HepG2 (cell line): Measurements from ENCODE around the gene KIFC1. TPM values are rescaled to one million over a fixed set of nuclear protein-coding genes. Genes with fewer than 3 reads are reported as not detected.

Experiments used
- ARHGAP35 ChIP-seq: sonication (generic); formaldehyde crosslinking; IDR thresholded peaks from 2 replicates; pipeline ENCODE4 v1.9.0; 2022; ENCODE audit warnings: mild to moderate bottlenecking, inconsistent platforms, moderate library complexity, missing genetic modification reagents, borderline replicate concordance
- EP300 ChIP-seq, 3 experiments: sonication (generic) in 1 of 3; formaldehyde crosslinking in 1 of 3; IDR thresholded peaks; 2 replicates each; pipeline versions ENCODE4 v1.5.1 to v1.6.1; 2011 to 2020; ENCODE audit warnings: low read depth in 2 of 3, low read length in 2 of 3, borderline replicate concordance in 1 of 3, improper control_type of control experiment in 1 of 3, mild to moderate bottlenecking in 1 of 3, missing genetic modification reagents in 1 of 3, moderate library complexity in 1 of 3
- ETV6 ChIP-seq: sonication (generic); formaldehyde crosslinking; conservative IDR thresholded peaks from 2 replicates; pipeline ENCODE4 v1.4.0; 2020; ENCODE audit warnings: missing genetic modification reagents
- HIVEP1 ChIP-seq: sonication (generic); formaldehyde crosslinking; IDR thresholded peaks from 2 replicates; pipeline ENCODE4 v1.4.0; 2020; ENCODE audit warnings: mild to moderate bottlenecking, missing genetic modification reagents
- ISX ChIP-seq: sonication (generic); formaldehyde crosslinking; conservative IDR thresholded peaks from 2 replicates; pipeline ENCODE4 v1.5.0; 2020; ENCODE audit warnings: missing genetic modification reagents
- KLF13 ChIP-seq: sonication (generic); formaldehyde crosslinking; IDR thresholded peaks from 2 replicates; pipeline ENCODE4 v1.4.0; 2020; ENCODE audit warnings: mild to moderate bottlenecking, missing genetic modification reagents
- LRRFIP1 ChIP-seq: sonication (generic); formaldehyde crosslinking; conservative IDR thresholded peaks from 2 replicates; pipeline ENCODE4 v1.4.0; 2020; ENCODE audit warnings: missing genetic modification reagents
- SRY ChIP-seq: sonication (generic); formaldehyde crosslinking; IDR thresholded peaks from 2 replicates; pipeline ENCODE4 v1.8.0; 2022; ENCODE audit warnings: mild to moderate bottlenecking, missing genetic modification reagents
- SSRP1 ChIP-seq: IDR thresholded peaks from 2 replicates; pipeline ENCODE4 v1.6.1; 2016; ENCODE audit warnings: control low read depth
- TOE1 ChIP-seq: sonication (generic); formaldehyde crosslinking; IDR thresholded peaks from 2 replicates; pipeline ENCODE4 v1.4.0; 2020; ENCODE audit warnings: mild to moderate bottlenecking, missing genetic modification reagents
- ZNF576 ChIP-seq: sonication (generic); formaldehyde crosslinking; IDR thresholded peaks from 2 replicates; pipeline ENCODE4 v1.4.0; 2020; ENCODE audit warnings: mild to moderate bottlenecking, missing genetic modification reagents
- ZNF619 ChIP-seq: sonication (generic); formaldehyde crosslinking; IDR thresholded peaks from 2 replicates; pipeline ENCODE4 v1.4.0; 2020; ENCODE audit warnings: mild to moderate bottlenecking, missing genetic modification reagents
- polyA plus RNA-seq, 8 experiments: library from polyadenylated mRNA; depleted of rRNA in 3 of 8; stranded (reverse) in 7 of 8; unstranded in 1 of 8; fragments of >200 nt; fragmentation: Illumina TruSeq in 4 of 8; extraction: Trizol in 4 of 8; gene quantifications; 2 replicates each; pipeline versions ENCODE4 v1.2.1 to v1.2.3, GENCODE V29; 2011 to 2016; ENCODE audit warnings: low read depth in 4 of 8, missing spikeins in 1 of 8, mixed read lengths in 1 of 8; ENCODE audit not compliant: insufficient read depth in 1 of 8
- total RNA-seq, 5 experiments: library from RNA; depleted of rRNA; stranded (reverse); fragments of >200 nt; fragmentation: Illumina TruSeq; extraction: Trizol; gene quantifications; 2 replicates each; pipeline ENCODE4 v1.2.3, GENCODE V29; 2016; ENCODE audit warnings: low read depth in 1 of 5
- TF ChIP-seq, protein P1 (sequence below): sonication (generic); formaldehyde crosslinking; IDR thresholded peaks from 2 replicates; pipeline ENCODE4 v1.5.0; 2020; ENCODE audit warnings: missing genetic modification reagents
- TF ChIP-seq, protein P2 (sequence below): sonication (generic); formaldehyde crosslinking; IDR thresholded peaks from 2 replicates; pipeline ENCODE4 v1.4.0; 2020; ENCODE audit warnings: missing genetic modification reagents; ENCODE audit errors: not compliant biosample characterization
- TF ChIP-seq, protein P3 (sequence below): sonication (generic); formaldehyde crosslinking; IDR thresholded peaks from 2 replicates; pipeline ENCODE4 v1.4.0; 2020; ENCODE audit warnings: missing genetic modification reagents
- TF ChIP-seq, protein P4 (sequence below): sonication (generic); formaldehyde crosslinking; conservative IDR thresholded peaks from 2 replicates; pipeline ENCODE4 v1.4.0; 2020; ENCODE audit warnings: missing genetic modification reagents
- TF ChIP-seq, protein P5 (sequence below): sonication (generic); formaldehyde crosslinking; IDR thresholded peaks from 2 replicates; pipeline ENCODE4 v1.4.0; 2020; ENCODE audit warnings: missing genetic modification reagents

Gene KIFC1
- total and polyA plus RNA-seq, 2 of the 13 experiments (the other 11 are each of a cell fraction or from before 2014, with no cell fraction given) = 25.0 to 45.5 TPM

DNA sequence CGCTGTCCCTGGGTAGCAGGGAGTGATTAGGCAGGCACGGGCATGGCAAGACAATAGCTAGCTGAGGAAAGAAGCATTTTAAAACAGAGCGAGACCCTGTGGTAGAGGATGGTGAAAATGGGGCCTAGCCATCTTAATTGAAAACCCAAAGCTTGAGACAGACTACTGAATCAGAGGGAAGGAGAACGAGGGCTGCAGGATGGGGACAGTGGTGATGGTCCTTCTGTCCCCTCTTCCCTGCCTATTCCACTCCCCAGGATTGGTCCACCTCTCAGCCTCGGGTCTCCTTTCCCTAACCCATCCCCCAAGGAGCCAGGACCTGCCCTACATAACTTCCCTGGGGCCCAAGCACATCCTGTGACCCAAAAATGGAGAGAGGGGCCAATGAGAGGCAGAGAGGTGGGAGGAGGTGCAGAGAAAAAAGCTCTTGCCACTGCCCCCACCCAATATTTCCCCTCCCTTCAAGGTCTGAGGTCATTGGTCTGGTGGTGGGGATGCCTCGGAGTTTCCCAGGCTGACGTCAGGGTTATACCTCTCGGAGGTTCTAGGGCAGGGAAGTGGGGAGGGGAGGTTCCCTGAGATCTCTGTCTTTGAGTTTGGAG, 27.2 kb downstream of the KIFC1 start (continued):
- TF ChIP-seq, protein P1, sequence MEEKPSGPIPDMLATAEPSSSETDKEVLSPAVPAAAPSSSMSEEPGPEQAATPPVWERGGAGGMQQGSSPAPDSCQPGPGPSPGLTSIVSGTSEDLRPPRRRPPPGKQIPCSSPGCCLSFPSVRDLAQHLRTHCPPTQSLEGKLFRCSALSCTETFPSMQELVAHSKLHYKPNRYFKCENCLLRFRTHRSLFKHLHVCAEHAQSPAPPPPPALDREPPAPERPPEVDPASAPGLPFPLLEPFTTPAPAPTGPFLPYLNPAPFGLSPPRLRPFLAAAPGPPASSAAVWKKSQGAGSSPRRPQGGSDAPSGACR (CRISPR knock-in tag) = peak; percentile 5; the same call in 1 of the 2 replicates
- TF ChIP-seq TOE1 (CRISPR knock-in tag) (peak; percentile 44; the same call in 1 of the 2 replicates), KLF13 (no peak), ZNF619 (CRISPR knock-in tag) (0 out of 2 replicates have a peak, but pooled peaks have one; percentile 2), ARHGAP35 (peak; percentile 27; the same call in 1 of the 2 replicates), SSRP1 (CRISPR knock-in tag) (0 out of 2 replicates have a peak, but pooled peaks have one; percentile 17), ISX (CRISPR knock-in tag) (no peak), ZNF576 (no peak), EP300 (IDR thresholded peaks at IDR 0.05; ENCODE audit: low read depth in 2 of 2, low read length in 2 of 2) (no peak), EP300 (CRISPR knock-in tag; IDR thresholded peaks at IDR 0.05; ENCODE audit: borderline replicate concordance) (no peak), LRRFIP1 (CRISPR knock-in tag) (0 out of 2 replicates have a peak, but pooled peaks have one; percentile 15), SRY (CRISPR knock-in tag) (0 out of 2 replicates have a peak, but pooled peaks have one; percentile 1), ETV6 (CRISPR knock-in tag) (0 out of 2 replicates have a peak, but pooled peaks have one; percentile 0), HIVEP1 (CRISPR knock-in tag) (0 out of 2 replicates have a peak, but pooled peaks have one; percentile 1)
- TF ChIP-seq, protein P2, sequence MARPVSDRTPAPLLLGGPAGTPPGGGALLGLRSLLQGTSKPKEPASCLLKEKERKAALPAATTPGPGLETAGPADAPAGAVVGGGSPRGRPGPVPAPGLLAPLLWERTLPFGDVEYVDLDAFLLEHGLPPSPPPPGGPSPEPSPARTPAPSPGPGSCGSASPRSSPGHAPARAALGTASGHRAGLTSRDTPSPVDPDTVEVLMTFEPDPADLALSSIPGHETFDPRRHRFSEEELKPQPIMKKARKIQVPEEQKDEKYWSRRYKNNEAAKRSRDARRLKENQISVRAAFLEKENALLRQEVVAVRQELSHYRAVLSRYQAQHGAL (CRISPR knock-in tag) = peak; percentile 49
- TF ChIP-seq, protein P3, sequence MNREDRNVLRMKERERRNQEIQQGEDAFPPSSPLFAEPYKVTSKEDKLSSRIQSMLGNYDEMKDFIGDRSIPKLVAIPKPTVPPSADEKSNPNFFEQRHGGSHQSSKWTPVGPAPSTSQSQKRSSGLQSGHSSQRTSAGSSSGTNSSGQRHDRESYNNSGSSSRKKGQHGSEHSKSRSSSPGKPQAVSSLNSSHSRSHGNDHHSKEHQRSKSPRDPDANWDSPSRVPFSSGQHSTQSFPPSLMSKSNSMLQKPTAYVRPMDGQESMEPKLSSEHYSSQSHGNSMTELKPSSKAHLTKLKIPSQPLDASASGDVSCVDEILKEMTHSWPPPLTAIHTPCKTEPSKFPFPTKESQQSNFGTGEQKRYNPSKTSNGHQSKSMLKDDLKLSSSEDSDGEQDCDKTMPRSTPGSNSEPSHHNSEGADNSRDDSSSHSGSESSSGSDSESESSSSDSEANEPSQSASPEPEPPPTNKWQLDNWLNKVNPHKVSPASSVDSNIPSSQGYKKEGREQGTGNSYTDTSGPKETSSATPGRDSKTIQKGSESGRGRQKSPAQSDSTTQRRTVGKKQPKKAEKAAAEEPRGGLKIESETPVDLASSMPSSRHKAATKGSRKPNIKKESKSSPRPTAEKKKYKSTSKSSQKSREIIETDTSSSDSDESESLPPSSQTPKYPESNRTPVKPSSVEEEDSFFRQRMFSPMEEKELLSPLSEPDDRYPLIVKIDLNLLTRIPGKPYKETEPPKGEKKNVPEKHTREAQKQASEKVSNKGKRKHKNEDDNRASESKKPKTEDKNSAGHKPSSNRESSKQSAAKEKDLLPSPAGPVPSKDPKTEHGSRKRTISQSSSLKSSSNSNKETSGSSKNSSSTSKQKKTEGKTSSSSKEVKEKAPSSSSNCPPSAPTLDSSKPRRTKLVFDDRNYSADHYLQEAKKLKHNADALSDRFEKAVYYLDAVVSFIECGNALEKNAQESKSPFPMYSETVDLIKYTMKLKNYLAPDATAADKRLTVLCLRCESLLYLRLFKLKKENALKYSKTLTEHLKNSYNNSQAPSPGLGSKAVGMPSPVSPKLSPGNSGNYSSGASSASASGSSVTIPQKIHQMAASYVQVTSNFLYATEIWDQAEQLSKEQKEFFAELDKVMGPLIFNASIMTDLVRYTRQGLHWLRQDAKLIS (CRISPR knock-in tag) = 0 out of 2 replicates have a peak, but pooled peaks have one; percentile 39
- TF ChIP-seq, protein P4, sequence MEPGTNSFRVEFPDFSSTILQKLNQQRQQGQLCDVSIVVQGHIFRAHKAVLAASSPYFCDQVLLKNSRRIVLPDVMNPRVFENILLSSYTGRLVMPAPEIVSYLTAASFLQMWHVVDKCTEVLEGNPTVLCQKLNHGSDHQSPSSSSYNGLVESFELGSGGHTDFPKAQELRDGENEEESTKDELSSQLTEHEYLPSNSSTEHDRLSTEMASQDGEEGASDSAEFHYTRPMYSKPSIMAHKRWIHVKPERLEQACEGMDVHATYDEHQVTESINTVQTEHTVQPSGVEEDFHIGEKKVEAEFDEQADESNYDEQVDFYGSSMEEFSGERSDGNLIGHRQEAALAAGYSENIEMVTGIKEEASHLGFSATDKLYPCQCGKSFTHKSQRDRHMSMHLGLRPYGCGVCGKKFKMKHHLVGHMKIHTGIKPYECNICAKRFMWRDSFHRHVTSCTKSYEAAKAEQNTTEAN (CRISPR knock-in tag) = no peak
- TF ChIP-seq, protein P5, sequence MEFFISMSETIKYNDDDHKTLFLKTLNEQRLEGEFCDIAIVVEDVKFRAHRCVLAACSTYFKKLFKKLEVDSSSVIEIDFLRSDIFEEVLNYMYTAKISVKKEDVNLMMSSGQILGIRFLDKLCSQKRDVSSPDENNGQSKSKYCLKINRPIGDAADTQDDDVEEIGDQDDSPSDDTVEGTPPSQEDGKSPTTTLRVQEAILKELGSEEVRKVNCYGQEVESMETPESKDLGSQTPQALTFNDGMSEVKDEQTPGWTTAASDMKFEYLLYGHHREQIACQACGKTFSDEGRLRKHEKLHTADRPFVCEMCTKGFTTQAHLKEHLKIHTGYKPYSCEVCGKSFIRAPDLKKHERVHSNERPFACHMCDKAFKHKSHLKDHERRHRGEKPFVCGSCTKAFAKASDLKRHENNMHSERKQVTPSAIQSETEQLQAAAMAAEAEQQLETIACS (CRISPR knock-in tag) = no peak
